Measurements from ENCODE around the gene HARBI1. TPM values are rescaled to one million over a fixed set of nuclear protein-coding genes. Genes with fewer than 3 reads are reported as not detected.

HARBI1 gene
- total and polyA plus RNA-seq, 8 donors, result 1.0 to 4.0 (median 2.3) TPM; not detected in 3

GRCh38 chr11:46574656-46575055 is 42.4 kb downstream of the HARBI1 start:
- DNase-seq, result no peak
- 10 to 24% (median 12%) methylated on average over 1 of the region's 1 CpG for WGBS, 5 donors
- H3K27ac ChIP-seq, result no peak overlapping the region
- peaks cover 0 to 54% (median 25%) of the 10 kb centered on the region in 4 donors for H3K4me1 ChIP-seq
- H3K27me3 ChIP-seq, result no peaks in the 10 kb centered on the region
- peaks cover 0 to 6% (median 0%) of the 10 kb centered on the region in 4 donors for H3K36me3 ChIP-seq
- no peak overlapping the region for H3K4me3 ChIP-seq
- TF ChIP-seq POLR2A (IDR thresholded peaks at IDR 0.05), result no peak
- intact Hi-C loops (cut with DNase I; ENCODE audit: low total_unique reads), result no loop called here
- H3K9me3 ChIP-seq, result no peaks in the 10 kb centered on the region

DNA sequence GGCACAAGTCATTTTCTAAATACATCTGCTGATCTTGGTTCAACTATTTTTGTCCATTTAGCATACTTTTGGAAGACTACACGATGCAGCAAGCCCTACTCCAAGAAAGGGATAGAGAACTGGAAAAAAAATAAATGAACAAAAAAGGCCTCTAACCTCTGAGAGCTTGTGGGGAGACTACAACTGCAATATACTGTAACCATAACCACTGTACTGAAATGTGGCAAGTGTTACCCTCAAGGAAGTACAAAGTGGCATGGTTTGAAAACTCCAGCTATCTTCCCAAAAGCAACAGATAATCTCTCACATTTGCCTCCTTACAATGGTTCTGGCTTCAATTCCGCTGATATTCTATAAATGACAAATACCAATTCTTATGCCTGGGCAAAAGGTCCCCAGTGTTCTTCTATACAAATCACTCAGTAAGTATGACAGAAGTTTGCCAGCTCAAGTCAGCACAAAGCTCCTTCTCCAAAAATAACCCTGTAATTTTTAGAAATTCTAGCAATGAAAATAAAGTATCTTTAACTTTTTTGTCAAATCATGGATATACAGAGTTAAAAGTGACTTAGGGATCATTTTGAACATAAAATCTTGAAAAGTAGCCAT is 46.1 kb downstream of the HARBI1 start:
- Histone ChIP-seq H3K9me3 (no peaks in the 10 kb centered on the region), H3K27me3 (no peaks in the 10 kb centered on the region), H3K4me3 (no peak overlapping the region), H3K27ac (no peak overlapping the region), H3K4me1 (peaks cover 0 to 32% (median 19%) of the 10 kb centered on the region in 4 donors), H3K36me3 (no peaks in the 10 kb centered on the region)
- intact Hi-C loops (cut with DNase I; ENCODE audit: low total_unique reads), result no loop called here
- no peak for DNase-seq
- TF ChIP-seq POLR2A (IDR thresholded peaks at IDR 0.05), result no peak
- no peak for TF ChIP-seq EP300 (IDR thresholded peaks at IDR 0.05)
- TF ChIP-seq CTCF (IDR thresholded peaks at IDR 0.05), result no peak
- no peak for TF ChIP-seq POLR2AphosphoS5 (IDR thresholded peaks at IDR 0.05)
- 48 to 60% (median 54%) methylated on average over 2 of the region's 2 CpGs for WGBS, 5 donors

DNA sequence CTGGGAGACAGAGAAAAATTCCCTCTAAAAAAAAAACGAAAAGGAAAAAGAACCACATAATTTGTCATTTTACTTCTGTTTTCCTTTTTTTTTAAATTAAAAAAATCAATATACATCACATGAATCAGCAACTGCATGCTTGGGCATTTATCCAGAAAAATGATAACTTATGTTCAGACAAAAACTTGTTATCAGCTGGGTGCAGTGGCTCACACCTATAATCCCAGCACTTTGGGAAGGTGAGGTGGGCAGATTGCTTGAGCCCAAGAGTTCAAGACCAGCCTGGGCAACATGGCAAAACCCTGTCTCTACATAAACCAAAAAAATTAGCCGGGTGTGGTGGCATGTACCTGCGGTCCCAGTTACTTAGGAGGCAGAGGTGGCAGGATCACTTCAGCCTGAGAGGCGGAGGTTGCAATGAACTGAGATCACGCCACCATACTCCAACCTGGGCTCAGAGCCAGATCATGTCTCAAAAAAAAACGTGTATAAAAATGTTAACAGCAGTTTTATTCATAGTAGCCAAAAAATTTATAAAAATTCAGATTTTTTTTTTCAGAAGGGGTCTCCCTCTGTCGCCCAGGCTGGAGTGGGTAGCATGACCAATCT is 51.7 kb downstream of the HARBI1 start:
- WGBS, 5 donors, result 53 to 62% (median 54%) methylated on average over 6 to 7 of the region's 7 CpGs
- H3K4me3 ChIP-seq, result no peak overlapping the region
- intact Hi-C loops (cut with DNase I; ENCODE audit: low total_unique reads), result no loop called here
- H3K27me3 ChIP-seq, result no peaks in the 10 kb centered on the region
- H3K27ac ChIP-seq, result no peak overlapping the region
- DNase-seq, result no peak
- peaks cover 8 to 48% (median 24%) of the 10 kb centered on the region in 4 donors for H3K4me1 ChIP-seq
- no peak for TF ChIP-seq CTCF (IDR thresholded peaks at IDR 0.05)
- TF ChIP-seq EP300 (IDR thresholded peaks at IDR 0.05), result no peak
- TF ChIP-seq POLR2A (IDR thresholded peaks at IDR 0.05), result no peak
- no peak for TF ChIP-seq POLR2AphosphoS5 (IDR thresholded peaks at IDR 0.05)
- H3K9me3 ChIP-seq, result no peaks in the 10 kb centered on the region
- no peaks in the 10 kb centered on the region for H3K36me3 ChIP-seq

- 81 to 93% (median 86%) methylated on average over 1 of the region's 1 CpG for WGBS, 5 donors
Measured at GRCh38 chr11:46564459-46564858, 52.6 kb downstream of the HARBI1 start.

More at GRCh38 chr11:46564459-46564858, 52.6 kb downstream of the HARBI1 start:
- H3K36me3 ChIP-seq, result no peaks in the 10 kb centered on the region
- no peak overlapping the region for H3K27ac ChIP-seq
- peaks cover 8 to 48% (median 28%) of the 10 kb centered on the region in 4 donors for H3K4me1 ChIP-seq
- no peak for TF ChIP-seq POLR2AphosphoS5 (IDR thresholded peaks at IDR 0.05)
- TF ChIP-seq POLR2A (IDR thresholded peaks at IDR 0.05), result no peak
- no peak for TF ChIP-seq CTCF (IDR thresholded peaks at IDR 0.05)
- TF ChIP-seq EP300 (IDR thresholded peaks at IDR 0.05), result no peak
- intact Hi-C loops (cut with DNase I; ENCODE audit: low total_unique reads), result no loop called here
- no peaks in the 10 kb centered on the region for H3K27me3 ChIP-seq
- H3K4me3 ChIP-seq, result no peak overlapping the region
- H3K9me3 ChIP-seq, result no peaks in the 10 kb centered on the region
- no peak for DNase-seq
